LoVo (cell line): ENCODE data around the gene CAMSAP1.

ENCODE experiments used
- DNase-seq: peaks from one replicate; pipeline ENCODE4 v3.0.0-alpha.2; 2016; ENCODE audit warnings: low spot score

Gene CAMSAP1

GRCh38 chr9:135772702-135773493, 134.4 kb downstream of the CAMSAP1 start:
- no peak for DNase-seq

- DNase-seq, result no peak
Measured at GRCh38 chr9:135772056-135772646, 135.2 kb downstream of the CAMSAP1 start.

GRCh38 chr9:135771401-135772051, 135.8 kb downstream of the CAMSAP1 start:
- no peak for DNase-seq

GRCh38 chr9:135770771-135771170, 136.6 kb downstream of the CAMSAP1 start:
- DNase-seq, result no peak

- no peak for DNase-seq
Measured at GRCh38 chr9:135770203-135770535, 137.2 kb downstream of the CAMSAP1 start.

- DNase-seq, result no peak
Measured at GRCh38 chr9:135769489-135770202, 137.7 kb downstream of the CAMSAP1 start.

GRCh38 chr9:135768516-135769218, 138.7 kb downstream of the CAMSAP1 start:
- no peak for DNase-seq

GRCh38 chr9:135766707-135767106, 140.6 kb downstream of the CAMSAP1 start:
- no peak for DNase-seq

GRCh38 chr9:135766251-135766650, 141.1 kb downstream of the CAMSAP1 start:
- DNase-seq, result no peak

- DNase-seq, result no peak
Measured at GRCh38 chr9:135765416-135765815, 141.9 kb downstream of the CAMSAP1 start.

- no peak for DNase-seq
Measured at GRCh38 chr9:135764731-135765130, 142.6 kb downstream of the CAMSAP1 start.

- DNase-seq, result no peak
Measured at GRCh38 chr9:135763716-135764446, 143.5 kb downstream of the CAMSAP1 start.

GRCh38 chr9:135762921-135763320, 144.4 kb downstream of the CAMSAP1 start:
- no peak for DNase-seq

- DNase-seq, result no peak
Measured at GRCh38 chr9:135761845-135762168, 145.5 kb downstream of the CAMSAP1 start.

GRCh38 chr9:135761150-135761844, 146.0 kb downstream of the CAMSAP1 start:
- DNase-seq, result no peak

- DNase-seq, result no peak
Measured at GRCh38 chr9:135760465-135760864, 146.9 kb downstream of the CAMSAP1 start.

GRCh38 chr9:135759676-135760300, 147.6 kb downstream of the CAMSAP1 start:
- DNase-seq, result no peak

- no peak for DNase-seq
Measured at GRCh38 chr9:135758870-135759269, 148.5 kb downstream of the CAMSAP1 start.
